Measurements from ENCODE around the gene ZNF599.
"Not testable (repeated sequence)": the region's sequence is repeated elsewhere in the genome, so short reads cannot be mapped to it uniquely, and the experiment has no call there.

ZNF599 gene

GRCh38 chr19:34772697-34773554 is at the start of gene ZNF599:
Gene ZNF599 (minus strand): TSS chr19:34773215. CDS start chr19:34772841, 374 bp downstream.
- 0 out of 2 replicates have a peak, but pooled peaks cover 2% of the 10 kb centered on the region for H3K4me1 ChIP-seq (ENCODE audit: control insufficient read depth, insufficient read depth, low read length)
- H3K4me3 ChIP-seq (ENCODE audit: low read length): peak within 1 kb of the TSS; percentile 93
- WGBS (ENCODE audit: insufficient coverage, insufficient read length): no CpG with 5 or more reads among the region's 69 CpGs
- DNase-seq (ENCODE audit: low read depth, low spot score): peak; percentile 83
- H3K36me3 ChIP-seq (ENCODE audit: control insufficient read depth, insufficient read depth, low read length): no peaks in the 10 kb centered on the region
- no peaks in the 10 kb centered on the region for H3K9me3 ChIP-seq (ENCODE audit: control insufficient read depth, insufficient read depth, low read length)
- H3K27ac ChIP-seq (ENCODE audit: low read length): no peak within 1 kb of the TSS
- H3K27me3 ChIP-seq (ENCODE audit: control insufficient read depth, insufficient read depth, low read length): no peaks in the 10 kb centered on the region

GRCh38 chr19:34818270-34818669 is 45.3 kb upstream of the ZNF599 start:
- no peak for DNase-seq (ENCODE audit: low read depth, low spot score)
- no peaks in the 10 kb centered on the region for H3K9me3 ChIP-seq (ENCODE audit: control insufficient read depth, insufficient read depth, low read length)
- H3K4me1 ChIP-seq (ENCODE audit: control insufficient read depth, insufficient read depth, low read length): no peaks in the 10 kb centered on the region

GRCh38 chr19:34816708-34817107 is 43.7 kb upstream of the ZNF599 start:
- Histone ChIP-seq H3K27me3 (ENCODE audit: control insufficient read depth, insufficient read depth, low read length) (no peaks in the 10 kb centered on the region), H3K9me3 (ENCODE audit: control insufficient read depth, insufficient read depth, low read length) (no peaks in the 10 kb centered on the region), H3K27ac (ENCODE audit: low read length) (no peak overlapping the region), H3K4me1 (ENCODE audit: control insufficient read depth, insufficient read depth, low read length) (no peaks in the 10 kb centered on the region), H3K4me3 (ENCODE audit: low read length) (no peak overlapping the region), H3K36me3 (ENCODE audit: control insufficient read depth, insufficient read depth, low read length) (no peaks in the 10 kb centered on the region)
- no CpG with 5 or more reads among the region's 2 CpGs for WGBS (ENCODE audit: insufficient coverage, insufficient read length)
- DNase-seq (ENCODE audit: low read depth, low spot score): no peak

More at GRCh38 chr19:34818270-34818669, 45.3 kb upstream of the ZNF599 start:
- WGBS (ENCODE audit: insufficient coverage, insufficient read length): no CpG with 5 or more reads among the region's 2 CpGs
- Histone ChIP-seq H3K4me3 (ENCODE audit: low read length) (no peak overlapping the region), H3K27me3 (ENCODE audit: control insufficient read depth, insufficient read depth, low read length) (no peaks in the 10 kb centered on the region), H3K36me3 (ENCODE audit: control insufficient read depth, insufficient read depth, low read length) (no peaks in the 10 kb centered on the region), H3K27ac (ENCODE audit: low read length) (no peak overlapping the region)

- no peak overlapping the region for H3K4me3 ChIP-seq (ENCODE audit: low read length)
- H3K36me3 ChIP-seq (ENCODE audit: control insufficient read depth, insufficient read depth, low read length): no peaks in the 10 kb centered on the region
- no peaks in the 10 kb centered on the region for H3K27me3 ChIP-seq (ENCODE audit: control insufficient read depth, insufficient read depth, low read length)
- no peak overlapping the region for H3K27ac ChIP-seq (ENCODE audit: low read length)
- no peaks in the 10 kb centered on the region for H3K4me1 ChIP-seq (ENCODE audit: control insufficient read depth, insufficient read depth, low read length)
- no peak for DNase-seq (ENCODE audit: low read depth, low spot score)
- H3K9me3 ChIP-seq (ENCODE audit: control insufficient read depth, insufficient read depth, low read length): peaks cover 1% of the 10 kb centered on the region; the same call in 1 of the 2 replicates
- no CpG with 5 or more reads among the region's 3 CpGs for WGBS (ENCODE audit: insufficient coverage, insufficient read length)
Observed at GRCh38 chr19:34808566-34808965, 35.6 kb upstream of the ZNF599 start.

- Histone ChIP-seq H3K9me3 (ENCODE audit: control insufficient read depth, insufficient read depth, low read length) (peaks cover 1% of the 10 kb centered on the region; the same call in 1 of the 2 replicates), H3K4me1 (ENCODE audit: control insufficient read depth, insufficient read depth, low read length) (no peaks in the 10 kb centered on the region), H3K4me3 (ENCODE audit: low read length) (no peak overlapping the region), H3K36me3 (ENCODE audit: control insufficient read depth, insufficient read depth, low read length) (no peaks in the 10 kb centered on the region), H3K27ac (ENCODE audit: low read length) (no peak overlapping the region), H3K27me3 (ENCODE audit: control insufficient read depth, insufficient read depth, low read length) (no peaks in the 10 kb centered on the region)
- whole genome bisulfite sequencing (ENCODE audit: insufficient coverage, insufficient read length): no CpG with 5 or more reads among the region's 15 CpGs
- no peak for DNase-seq (ENCODE audit: low read depth, low spot score)
Observed at GRCh38 chr19:34806976-34807860, 34.2 kb upstream of the ZNF599 start.

- H3K4me1 ChIP-seq (ENCODE audit: control insufficient read depth, insufficient read depth, low read length): no peaks in the 10 kb centered on the region
Observed at GRCh38 chr19:34804115-34804514, 31.1 kb upstream of the ZNF599 start.

GRCh38 chr19:34796953-34797352 is 23.9 kb upstream of the ZNF599 start:
- H3K36me3 ChIP-seq (ENCODE audit: control insufficient read depth, insufficient read depth, low read length); H3K27ac ChIP-seq (ENCODE audit: low read length); DNase-seq (ENCODE audit: low read depth, low spot score); H3K4me3 ChIP-seq (ENCODE audit: low read length); H3K4me1 ChIP-seq (ENCODE audit: control insufficient read depth, insufficient read depth, low read length); H3K9me3 ChIP-seq (ENCODE audit: control insufficient read depth, insufficient read depth, low read length); H3K27me3 ChIP-seq (ENCODE audit: control insufficient read depth, insufficient read depth, low read length): not testable (repeated sequence)
- WGBS (ENCODE audit: insufficient coverage, insufficient read length): no CpG with 5 or more reads among the region's 6 CpGs

More at GRCh38 chr19:34804115-34804514, 31.1 kb upstream of the ZNF599 start:
- no peaks in the 10 kb centered on the region for H3K27me3 ChIP-seq (ENCODE audit: control insufficient read depth, insufficient read depth, low read length)
- H3K27ac ChIP-seq (ENCODE audit: low read length): no peak overlapping the region
- WGBS (ENCODE audit: insufficient coverage, insufficient read length): no CpG with 5 or more reads among the region's 4 CpGs
- H3K4me3 ChIP-seq (ENCODE audit: low read length): no peak overlapping the region
- no peaks in the 10 kb centered on the region; the same call in 1 of the 2 replicates for H3K9me3 ChIP-seq (ENCODE audit: control insufficient read depth, insufficient read depth, low read length)
- no peak for DNase-seq (ENCODE audit: low read depth, low spot score)
- H3K36me3 ChIP-seq (ENCODE audit: control insufficient read depth, insufficient read depth, low read length): no peaks in the 10 kb centered on the region

GRCh38 chr19:34794066-34794960 is 21.3 kb upstream of the ZNF599 start:
- WGBS (ENCODE audit: insufficient coverage, insufficient read length): no CpG with 5 or more reads among the region's 9 CpGs
- H3K27me3 ChIP-seq (ENCODE audit: control insufficient read depth, insufficient read depth, low read length): no peaks in the 10 kb centered on the region
- no peaks in the 10 kb centered on the region for H3K4me1 ChIP-seq (ENCODE audit: control insufficient read depth, insufficient read depth, low read length)

GRCh38 chr19:34793565-34793964 is 20.6 kb upstream of the ZNF599 start:
- Histone ChIP-seq H3K4me3 (ENCODE audit: low read length) (no peak overlapping the region), H3K36me3 (ENCODE audit: control insufficient read depth, insufficient read depth, low read length) (no peaks in the 10 kb centered on the region), H3K9me3 (ENCODE audit: control insufficient read depth, insufficient read depth, low read length) (no peaks in the 10 kb centered on the region), H3K4me1 (ENCODE audit: control insufficient read depth, insufficient read depth, low read length) (no peaks in the 10 kb centered on the region), H3K27ac (ENCODE audit: low read length) (no peak overlapping the region), H3K27me3 (ENCODE audit: control insufficient read depth, insufficient read depth, low read length) (no peaks in the 10 kb centered on the region)
- no CpG with 5 or more reads among the region's 3 CpGs for WGBS (ENCODE audit: insufficient coverage, insufficient read length)
- DNase-seq (ENCODE audit: low read depth, low spot score): no peak

More at GRCh38 chr19:34794066-34794960, 21.3 kb upstream of the ZNF599 start:
- DNase-seq (ENCODE audit: low read depth, low spot score): no peak
- Histone ChIP-seq H3K27ac (ENCODE audit: low read length) (no peak overlapping the region), H3K4me3 (ENCODE audit: low read length) (no peak overlapping the region), H3K36me3 (ENCODE audit: control insufficient read depth, insufficient read depth, low read length) (no peaks in the 10 kb centered on the region), H3K9me3 (ENCODE audit: control insufficient read depth, insufficient read depth, low read length) (no peaks in the 10 kb centered on the region)

Measured in iPS DF 6.9 (cell line).